Measurements from ENCODE around the gene KLHL3. TPM values are rescaled to one million over a fixed set of nuclear protein-coding genes. Genes with fewer than 3 reads are reported as not detected.

Gene KLHL3
- total RNA-seq, 3 donors from 2014 or later, result 4.2 to 6.7 (median 5.4) TPM

DNA sequence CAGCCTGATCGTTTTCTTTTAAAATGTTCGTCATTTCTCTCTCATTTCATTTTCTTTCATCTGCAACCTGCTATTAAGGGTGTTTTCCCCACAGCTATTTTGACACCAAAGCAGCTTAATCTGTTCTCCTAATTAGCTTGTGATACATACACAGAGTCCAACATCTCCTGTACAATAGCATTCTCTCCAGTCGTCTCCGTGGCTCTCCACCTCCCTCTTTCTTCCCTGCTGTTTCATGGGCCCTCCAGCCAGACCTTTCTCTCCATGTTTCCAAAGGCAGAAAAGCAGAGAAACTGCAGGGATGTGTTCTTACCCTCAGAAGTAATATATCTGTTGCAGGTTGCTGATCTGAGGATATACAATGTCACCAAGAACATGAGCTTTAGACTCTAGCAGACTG is 148.0 kb downstream of the KLHL3 start:
- H3K4me3 ChIP-seq, result no peak overlapping the region
- H3K9me3 ChIP-seq, result no peaks in the 10 kb centered on the region
- no peak for DNase-seq
- intact Hi-C loops (cut with DNase I, micrococcal nuclease), result no loop called here
- TF ChIP-seq, protein P1, sequence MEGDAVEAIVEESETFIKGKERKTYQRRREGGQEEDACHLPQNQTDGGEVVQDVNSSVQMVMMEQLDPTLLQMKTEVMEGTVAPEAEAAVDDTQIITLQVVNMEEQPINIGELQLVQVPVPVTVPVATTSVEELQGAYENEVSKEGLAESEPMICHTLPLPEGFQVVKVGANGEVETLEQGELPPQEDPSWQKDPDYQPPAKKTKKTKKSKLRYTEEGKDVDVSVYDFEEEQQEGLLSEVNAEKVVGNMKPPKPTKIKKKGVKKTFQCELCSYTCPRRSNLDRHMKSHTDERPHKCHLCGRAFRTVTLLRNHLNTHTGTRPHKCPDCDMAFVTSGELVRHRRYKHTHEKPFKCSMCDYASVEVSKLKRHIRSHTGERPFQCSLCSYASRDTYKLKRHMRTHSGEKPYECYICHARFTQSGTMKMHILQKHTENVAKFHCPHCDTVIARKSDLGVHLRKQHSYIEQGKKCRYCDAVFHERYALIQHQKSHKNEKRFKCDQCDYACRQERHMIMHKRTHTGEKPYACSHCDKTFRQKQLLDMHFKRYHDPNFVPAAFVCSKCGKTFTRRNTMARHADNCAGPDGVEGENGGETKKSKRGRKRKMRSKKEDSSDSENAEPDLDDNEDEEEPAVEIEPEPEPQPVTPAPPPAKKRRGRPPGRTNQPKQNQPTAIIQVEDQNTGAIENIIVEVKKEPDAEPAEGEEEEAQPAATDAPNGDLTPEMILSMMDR (IDR thresholded peaks at IDR 0.05), result no peak
- no peak for ATAC-seq
- no peaks in the 10 kb centered on the region for H3K4me1 ChIP-seq (ENCODE audit: low read depth)
- H3K36me3 ChIP-seq (ENCODE audit: low read depth), result no peaks in the 10 kb centered on the region

DNA sequence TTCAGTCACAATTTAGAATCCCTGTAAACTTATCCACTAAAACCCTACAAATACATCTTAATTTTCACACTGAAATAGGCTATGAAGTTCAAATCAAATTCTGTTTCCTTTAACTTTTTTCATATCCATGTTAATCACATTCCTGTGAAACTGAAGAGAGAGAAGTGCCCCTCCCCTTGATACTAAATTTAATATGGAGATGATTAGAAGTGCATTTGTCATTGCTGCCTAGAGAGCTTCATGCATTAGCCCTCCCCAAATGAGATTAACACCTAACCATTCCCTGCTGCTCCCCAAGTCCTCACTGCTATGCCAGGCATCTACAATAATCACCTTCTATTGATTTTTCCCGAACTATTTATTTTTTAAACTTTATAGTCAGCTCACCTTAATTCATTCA is 151.6 kb downstream of the KLHL3 start:
- intact Hi-C loops (cut with DNase I, micrococcal nuclease), result no loop called here
- no peak for DNase-seq

DNA sequence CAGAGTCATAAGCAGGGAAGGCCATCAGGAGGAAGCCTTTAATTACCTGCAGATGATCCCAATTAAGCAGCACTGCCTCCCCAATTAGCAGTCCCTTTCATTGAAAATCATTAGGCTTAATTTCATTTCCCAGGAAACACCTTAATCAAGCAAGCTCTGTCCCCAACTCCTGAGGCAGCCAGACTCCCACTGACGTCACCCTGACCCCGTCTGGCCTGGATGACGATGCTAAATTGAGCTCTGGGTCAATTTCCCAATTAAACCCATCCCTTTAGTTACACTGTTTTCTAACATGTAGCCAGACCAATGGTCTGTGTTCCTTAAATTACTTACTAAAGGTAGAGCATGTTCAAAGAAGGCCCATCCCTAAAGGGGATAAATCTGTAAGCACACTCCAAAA is 152.8 kb downstream of the KLHL3 start:
- Histone ChIP-seq H3K36me3 (ENCODE audit: low read depth) (no peaks in the 10 kb centered on the region), H3K4me3 (no peak overlapping the region), H3K4me1 (ENCODE audit: low read depth) (no peaks in the 10 kb centered on the region), H3K9me3 (no peaks in the 10 kb centered on the region)
- TF ChIP-seq, protein P1 (IDR thresholded peaks at IDR 0.05), result no peak
- DNase-seq (no peak), ATAC-seq (no peak)
- intact Hi-C loops (cut with DNase I, micrococcal nuclease), result no loop called here

More for the DNA sequence above, 151.6 kb downstream of the KLHL3 start:
- H3K4me3 ChIP-seq, result no peak overlapping the region
- no peaks in the 10 kb centered on the region for H3K4me1 ChIP-seq (ENCODE audit: low read depth)
- no peaks in the 10 kb centered on the region for H3K9me3 ChIP-seq
- TF ChIP-seq, protein P1 (IDR thresholded peaks at IDR 0.05), result no peak
- no peak for ATAC-seq
- H3K36me3 ChIP-seq (ENCODE audit: low read depth), result no peaks in the 10 kb centered on the region

DNA sequence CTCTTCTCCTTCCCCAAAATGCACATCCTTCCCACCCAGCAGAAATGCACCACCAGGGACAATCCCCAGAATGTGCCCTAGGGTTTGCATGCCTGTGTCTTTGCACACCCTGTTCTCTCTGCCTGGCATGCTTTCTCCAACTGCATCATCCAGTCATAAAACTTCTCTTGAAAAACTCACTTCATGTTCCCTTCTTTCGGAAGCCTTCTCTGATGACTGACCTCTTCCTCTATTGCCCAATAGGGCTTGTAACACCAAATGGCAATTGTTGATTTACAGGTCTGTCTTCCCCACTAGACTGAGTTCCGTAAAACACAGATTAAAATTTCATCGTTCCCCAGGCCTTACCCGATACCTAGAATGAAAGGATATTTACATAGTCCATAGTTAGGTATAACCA is 153.7 kb downstream of the KLHL3 start:
- TF ChIP-seq, protein P1 (IDR thresholded peaks at IDR 0.05), result no peak
- DNase-seq (no peak), ATAC-seq (no peak)
- intact Hi-C loops (cut with DNase I, micrococcal nuclease), result no loop called here
- Histone ChIP-seq H3K4me1 (ENCODE audit: low read depth) (no peaks in the 10 kb centered on the region), H3K9me3 (no peaks in the 10 kb centered on the region), H3K36me3 (ENCODE audit: low read depth) (no peaks in the 10 kb centered on the region), H3K4me3 (no peak overlapping the region)

DNA sequence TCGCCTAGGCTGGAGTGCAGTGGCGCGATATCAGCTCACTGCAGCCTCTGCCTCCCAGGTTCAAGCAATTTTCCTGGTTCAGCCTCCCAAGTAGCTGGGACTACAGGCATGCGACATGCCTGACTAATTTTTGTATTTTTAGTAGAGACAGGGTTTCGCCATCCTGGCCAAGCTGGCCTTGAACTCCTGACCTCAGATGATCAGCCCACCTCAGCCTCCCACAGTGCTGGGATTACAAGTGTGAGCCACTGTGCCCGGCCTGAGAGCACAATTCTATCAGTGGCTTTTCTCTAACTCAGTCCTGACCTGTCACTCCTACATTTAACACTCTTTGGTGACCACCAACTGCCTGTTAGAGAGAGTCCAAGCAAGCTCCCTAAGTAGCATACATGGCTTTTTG is 154.1 kb downstream of the KLHL3 start:
- DNase-seq (no peak), ATAC-seq (no peak)
- no peaks in the 10 kb centered on the region for H3K4me1 ChIP-seq (ENCODE audit: low read depth)
- H3K4me3 ChIP-seq, result no peak overlapping the region
- no peaks in the 10 kb centered on the region for H3K36me3 ChIP-seq (ENCODE audit: low read depth)
- no peaks in the 10 kb centered on the region for H3K9me3 ChIP-seq
- TF ChIP-seq, protein P1 (IDR thresholded peaks at IDR 0.05), result no peak
- intact Hi-C loops (cut with DNase I, micrococcal nuclease), result no loop called here

DNA sequence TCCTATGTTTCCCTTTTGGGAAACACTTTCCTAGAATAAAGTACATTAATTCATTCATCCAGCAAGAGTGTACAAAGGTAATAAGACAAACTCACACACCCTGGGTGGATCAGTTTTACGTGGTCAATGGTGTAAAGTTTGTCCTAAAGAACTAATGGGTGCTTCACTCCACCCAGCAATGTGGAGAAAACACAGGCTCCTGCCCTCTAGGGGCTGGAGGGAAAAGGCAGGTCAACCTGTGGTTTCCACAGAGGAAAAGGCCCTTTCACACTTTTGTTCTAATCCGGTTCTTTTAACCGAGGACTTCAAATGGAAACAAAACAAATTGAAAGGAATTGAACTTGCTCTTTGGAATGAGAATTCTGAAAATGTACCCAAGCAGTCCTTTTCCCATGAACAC is 155.9 kb downstream of the KLHL3 start:
- TF ChIP-seq, protein P1 (IDR thresholded peaks at IDR 0.05), result no peak
- ATAC-seq (no peak), DNase-seq (no peak)
- H3K36me3 ChIP-seq (ENCODE audit: low read depth), result no peaks in the 10 kb centered on the region
- H3K9me3 ChIP-seq, result no peaks in the 10 kb centered on the region
- no peak overlapping the region for H3K4me3 ChIP-seq
- intact Hi-C loops (cut with DNase I, micrococcal nuclease), result no loop called here
- H3K4me1 ChIP-seq (ENCODE audit: low read depth), result no peaks in the 10 kb centered on the region

Data from mucosa of descending colon (tissue), 3 donors.